Measurements from ENCODE around the gene CFAP107.
"Not testable (repeated sequence)": the region's sequence is repeated elsewhere in the genome, so short reads cannot be mapped to it uniquely, and the experiment has no call there.

The CFAP107 gene, protein sequence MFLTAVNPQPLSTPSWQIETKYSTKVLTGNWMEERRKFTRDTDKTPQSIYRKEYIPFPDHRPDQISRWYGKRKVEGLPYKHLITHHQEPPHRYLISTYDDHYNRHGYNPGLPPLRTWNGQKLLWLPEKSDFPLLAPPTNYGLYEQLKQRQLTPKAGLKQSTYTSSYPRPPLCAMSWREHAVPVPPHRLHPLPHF

DNA sequence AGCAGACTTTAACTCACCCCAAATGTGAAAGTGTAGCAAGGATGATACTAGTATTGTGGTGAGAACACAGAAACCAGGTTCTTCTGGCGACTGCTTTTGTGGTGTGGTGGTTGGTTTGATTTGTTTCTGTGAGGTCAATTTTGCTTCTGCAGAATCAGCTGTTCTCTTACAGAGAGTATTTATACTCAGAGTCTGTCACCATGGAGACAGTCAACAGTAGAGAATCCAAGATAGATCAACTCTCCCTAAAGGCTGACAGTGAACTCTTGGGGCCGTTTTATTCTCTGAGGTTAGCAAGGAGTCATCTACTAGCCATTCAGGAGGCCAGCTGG lies at the start of gene CFAP107:
Gene CFAP107 (plus strand): TSS at position 209 of the 332 bp plus-strand sequence. CDS start 231 bp downstream, outside the sequence.
- DNase-seq, result no peak

DNA sequence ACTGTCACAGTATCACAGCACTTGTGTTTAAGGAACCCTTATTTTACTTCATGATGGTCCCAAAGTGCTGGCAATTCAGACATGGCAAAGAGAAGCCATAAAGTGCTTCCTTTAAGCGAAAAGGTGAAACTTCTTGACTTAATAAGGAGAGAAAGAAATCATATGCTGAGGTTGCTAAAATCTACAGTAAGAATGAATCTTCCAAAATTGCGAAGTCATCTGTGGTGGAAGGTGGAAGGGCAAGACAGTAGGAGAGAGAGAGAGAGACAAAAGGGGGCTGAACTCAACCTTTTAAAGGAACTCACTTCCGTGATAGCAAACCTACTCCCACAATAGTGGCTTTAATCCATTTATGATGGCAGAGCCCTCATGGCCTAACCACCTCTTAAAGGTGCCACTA lies 49.3 kb upstream of the CFAP107 start:
- no peak for DNase-seq

DNA sequence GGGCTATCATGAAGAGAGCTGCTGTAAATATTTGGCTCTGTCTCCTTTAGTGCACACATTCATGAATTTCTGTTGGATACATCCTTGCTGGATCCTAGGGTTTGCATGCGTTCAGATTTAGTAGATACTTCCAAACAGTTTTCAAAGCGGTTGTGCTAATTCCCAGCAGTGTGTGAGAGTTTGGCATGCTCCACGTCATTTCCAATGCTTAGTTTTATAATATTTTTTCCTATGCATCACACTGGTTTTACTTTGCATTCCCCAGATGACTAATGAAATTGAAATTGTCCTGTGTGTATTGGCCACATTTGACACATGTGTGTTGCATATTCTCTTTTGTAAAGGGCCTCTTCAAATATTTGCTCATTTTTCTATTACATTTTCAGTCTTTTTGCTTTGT lies 48.6 kb upstream of the CFAP107 start:
- DNase-seq, result no peak

- DNase-seq, result no peak
These were observed 42.1 kb upstream of the CFAP107 start for GRCh38 chr1:12703821-12704451.

GRCh38 chr1:12706061-12706460 lies 39.9 kb upstream of the CFAP107 start:
- no peak for DNase-seq

DNA sequence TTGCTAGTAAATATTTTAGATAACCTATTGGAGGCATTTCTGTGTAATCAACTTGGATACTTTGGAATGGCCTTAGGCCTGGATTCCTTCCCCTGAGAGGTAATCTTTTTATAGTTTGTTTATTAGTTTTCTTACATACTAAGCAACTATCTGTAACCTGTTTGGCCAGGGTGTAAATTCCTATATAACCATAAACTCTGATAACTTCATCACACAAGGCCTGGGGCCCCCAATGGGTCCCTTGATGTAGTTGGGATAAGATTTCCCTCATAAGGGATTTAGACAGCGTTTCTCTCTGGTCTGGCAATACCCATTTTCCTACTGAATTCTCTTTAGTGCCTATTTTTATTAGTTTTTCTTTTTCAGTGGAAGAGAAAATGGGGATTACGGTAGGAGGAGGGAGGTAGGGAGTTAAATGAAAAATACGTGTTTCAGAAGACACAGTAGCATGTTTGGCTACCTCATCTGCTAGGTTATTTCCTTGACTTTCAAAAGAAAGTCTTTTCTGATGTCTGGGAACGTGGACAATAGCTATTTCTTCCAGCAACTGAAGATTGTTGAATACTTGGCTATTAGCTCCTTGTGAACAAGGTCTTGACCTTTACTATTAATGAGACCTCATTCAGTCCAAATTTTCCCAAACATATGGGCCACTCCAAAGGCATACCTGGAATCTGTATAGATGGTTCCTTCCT lies 37.5 kb upstream of the CFAP107 start:
- no peak for DNase-seq

DNA sequence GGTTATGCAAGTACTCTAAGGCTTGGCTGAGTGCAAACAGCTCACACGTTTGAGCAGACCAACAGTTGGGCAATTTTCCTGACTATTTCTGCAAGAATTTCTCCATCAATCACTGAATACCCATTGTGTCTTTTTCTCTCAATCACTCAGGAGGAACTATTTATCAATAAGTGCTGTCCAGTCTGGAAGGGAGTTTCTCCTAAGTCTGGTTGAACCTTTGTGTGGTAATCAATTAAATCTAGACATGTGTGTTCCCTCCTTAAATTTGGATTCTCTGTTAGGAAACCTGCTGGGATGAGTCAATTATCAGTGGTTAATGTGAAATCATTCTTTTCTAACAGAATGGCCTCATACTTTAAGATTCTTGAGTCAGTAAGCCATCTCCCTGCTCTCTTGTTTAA lies 36.9 kb upstream of the CFAP107 start:
- DNase-seq, result no peak

- no peak for DNase-seq
These were observed 36.3 kb upstream of the CFAP107 start for GRCh38 chr1:12709696-12710095.

GRCh38 chr1:12711536-12711935 lies 34.5 kb upstream of the CFAP107 start:
- no peak for DNase-seq

DNA sequence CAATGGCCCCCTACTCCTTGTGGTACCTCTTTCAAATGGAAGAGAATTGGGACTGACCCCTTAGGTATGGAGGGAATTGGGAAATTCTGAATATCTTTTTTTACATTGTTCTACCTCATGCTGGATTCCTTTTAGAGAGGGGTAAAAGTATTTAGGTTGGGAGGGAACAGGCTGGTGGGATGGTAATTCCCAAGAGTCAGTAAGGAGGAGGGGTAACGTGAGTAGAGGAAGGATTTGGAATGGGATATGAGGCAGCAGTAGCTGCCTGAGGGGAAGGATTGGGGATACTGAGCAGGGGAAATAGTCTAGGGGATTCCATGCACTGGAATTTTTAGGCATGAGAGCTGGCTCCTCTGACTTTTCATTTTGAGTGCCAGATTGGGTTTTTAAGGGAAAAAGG lies 33.9 kb upstream of the CFAP107 start:
- no peak for DNase-seq

- no peak for DNase-seq
These were observed 33.1 kb upstream of the CFAP107 start for GRCh38 chr1:12712929-12713328.

DNA sequence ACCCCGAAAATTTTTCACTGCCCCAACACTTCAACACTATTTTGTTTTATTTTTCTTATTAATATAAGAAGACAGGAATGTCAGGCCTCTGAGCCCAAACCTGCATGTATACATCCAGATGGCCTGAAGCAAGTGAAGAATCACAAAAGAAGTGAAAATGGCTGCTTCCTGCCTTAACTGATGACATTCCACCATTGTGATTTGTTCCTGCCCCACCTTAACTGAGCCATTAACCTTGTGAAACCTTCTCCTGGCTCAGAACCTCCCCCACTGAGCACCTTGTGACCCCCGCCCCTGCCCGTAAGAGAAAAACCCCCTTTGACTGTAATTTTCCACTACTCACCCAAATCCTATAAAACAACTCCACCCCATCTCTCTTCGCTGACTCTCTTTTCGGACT lies 32.3 kb upstream of the CFAP107 start:
- DNase-seq, result not testable (repeated sequence)

DNA sequence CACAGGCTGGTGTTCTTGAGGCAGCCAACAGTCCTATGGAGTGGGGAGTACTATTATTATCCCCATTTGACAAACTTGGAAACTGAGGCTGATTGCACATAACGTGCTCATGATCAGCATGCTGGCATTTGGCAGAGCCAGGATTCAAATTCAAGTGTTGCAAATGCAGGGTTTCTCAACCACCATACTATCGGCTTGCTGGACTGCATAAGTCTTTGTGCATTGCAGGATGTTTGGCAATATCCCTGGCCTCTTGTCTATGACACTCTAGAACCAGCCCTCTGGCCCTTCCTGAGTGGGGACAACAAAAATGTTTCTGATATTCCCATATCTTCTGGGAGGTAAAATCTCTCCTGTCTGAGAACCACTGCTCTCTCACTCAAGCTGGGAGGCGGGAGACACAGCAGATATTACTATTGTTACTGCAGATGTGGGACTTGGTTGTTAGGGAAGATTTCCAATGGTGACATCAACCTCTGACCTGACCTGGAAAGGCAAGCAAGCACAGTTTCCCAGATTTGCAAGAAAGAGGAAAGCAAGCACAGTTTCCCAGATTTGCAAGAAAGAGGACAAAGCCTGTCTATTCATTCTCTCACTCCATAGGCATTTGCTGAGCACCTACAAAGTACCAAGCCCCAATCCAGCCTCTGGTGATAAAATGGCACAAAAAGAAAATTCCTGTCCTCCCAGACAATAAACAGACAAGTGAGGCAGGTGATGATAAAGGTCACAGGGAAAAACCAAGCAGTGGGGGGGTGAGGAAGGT lies 31.1 kb upstream of the CFAP107 start:
- DNase-seq, result no peak

DNA sequence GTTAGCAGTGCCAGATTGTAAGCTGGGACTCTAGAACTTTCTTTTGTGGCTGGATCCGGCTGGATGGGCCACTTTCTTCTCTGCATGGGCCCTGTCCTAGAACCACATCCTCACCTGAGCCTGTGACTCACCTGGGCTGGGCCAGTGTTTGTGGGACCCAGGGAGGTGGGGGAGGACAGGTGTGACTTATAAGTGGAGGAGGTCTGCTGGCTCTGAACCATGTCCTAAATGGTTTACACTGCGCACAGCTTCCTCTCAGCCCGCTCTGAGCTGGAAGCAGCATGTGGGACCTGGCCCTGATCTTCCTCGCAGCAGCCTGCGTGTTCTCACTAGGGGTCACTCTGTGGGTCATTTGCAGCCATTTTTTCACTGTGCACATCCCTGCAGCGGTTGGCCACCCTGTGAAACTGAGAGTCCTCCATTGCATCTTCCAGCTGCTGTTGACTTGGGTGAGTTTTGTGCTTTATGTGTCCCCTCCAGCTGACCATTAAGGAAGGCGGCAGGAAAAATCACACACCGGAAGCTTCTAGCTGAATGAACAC lies 30.0 kb upstream of the CFAP107 start, which contains the start of gene AADACL3:
Gene AADACL3 (plus strand): TSS at position 215 of the 542 bp plus-strand sequence. CDS start 67 bp downstream, at position 282.
- no peak for DNase-seq

GRCh38 chr1:12717301-12717838 lies 28.6 kb upstream of the CFAP107 start:
- DNase-seq, result no peak

GRCh38 chr1:12722626-12723025 lies 23.4 kb upstream of the CFAP107 start:
- DNase-seq, result no peak

GRCh38 chr1:12728391-12728790 lies 17.6 kb upstream of the CFAP107 start:
- no peak for DNase-seq

DNA sequence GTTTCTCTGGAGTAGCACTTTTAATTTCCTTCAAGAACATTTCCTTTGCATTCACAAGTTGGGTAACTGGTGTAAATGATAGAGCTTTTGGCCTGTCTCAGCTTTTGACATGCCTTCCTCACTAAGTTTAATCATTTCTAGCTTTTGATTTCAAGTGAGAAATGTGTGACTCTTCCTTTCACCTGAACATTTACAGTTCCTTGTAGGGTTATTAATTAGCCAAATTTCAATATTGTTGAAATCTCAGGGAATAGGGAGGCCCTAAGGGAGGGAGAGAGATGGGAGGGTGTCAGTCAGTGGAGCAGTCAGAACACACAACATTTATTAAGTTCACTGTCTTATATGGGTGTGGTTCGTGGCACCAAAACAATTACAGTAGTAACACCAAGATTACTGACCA lies 15.8 kb upstream of the CFAP107 start:
- no peak for DNase-seq

- not testable (repeated sequence) for DNase-seq
These were observed 14.9 kb upstream of the CFAP107 start for GRCh38 chr1:12731084-12731483.

DNA sequence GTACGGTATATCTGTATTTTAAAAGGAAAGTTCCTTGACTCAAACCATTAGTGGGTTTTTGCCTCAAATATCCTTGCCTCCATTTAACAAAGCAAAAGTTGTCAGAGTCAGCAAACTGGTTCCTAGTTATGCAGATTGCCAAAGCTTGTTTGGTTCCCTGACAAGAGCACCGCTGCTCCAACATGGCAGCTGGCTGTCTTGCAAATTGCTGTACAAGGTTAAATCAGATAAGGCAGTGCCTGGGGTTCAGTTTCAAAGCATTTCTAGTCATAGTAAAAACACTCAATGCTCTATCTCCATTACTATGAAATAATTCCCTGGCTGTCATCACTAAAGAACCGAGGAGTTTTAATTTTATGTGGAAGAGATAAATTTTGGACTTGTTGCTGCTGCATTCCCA lies 11.3 kb upstream of the CFAP107 start:
- no peak for DNase-seq

DNA sequence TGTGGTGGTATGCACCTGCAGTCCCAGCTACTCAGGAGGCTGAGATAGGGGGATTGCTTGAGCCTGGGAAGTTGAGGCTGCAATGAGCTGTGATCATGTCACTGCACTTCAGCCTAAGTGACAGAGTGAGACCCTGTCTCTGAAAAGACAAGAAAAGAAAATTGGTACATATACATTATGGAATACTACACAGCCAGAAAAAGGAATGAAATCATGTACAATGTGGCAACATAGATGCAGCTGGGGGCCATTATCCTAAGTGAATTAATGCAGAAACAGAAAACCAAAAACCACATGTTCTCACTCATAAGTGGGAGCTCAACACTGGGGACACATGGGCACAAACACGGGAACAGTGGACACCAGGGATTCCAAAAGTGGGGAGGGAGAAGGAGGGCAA lies 7.1 kb upstream of the CFAP107 start:
- DNase-seq, result no peak

DNA sequence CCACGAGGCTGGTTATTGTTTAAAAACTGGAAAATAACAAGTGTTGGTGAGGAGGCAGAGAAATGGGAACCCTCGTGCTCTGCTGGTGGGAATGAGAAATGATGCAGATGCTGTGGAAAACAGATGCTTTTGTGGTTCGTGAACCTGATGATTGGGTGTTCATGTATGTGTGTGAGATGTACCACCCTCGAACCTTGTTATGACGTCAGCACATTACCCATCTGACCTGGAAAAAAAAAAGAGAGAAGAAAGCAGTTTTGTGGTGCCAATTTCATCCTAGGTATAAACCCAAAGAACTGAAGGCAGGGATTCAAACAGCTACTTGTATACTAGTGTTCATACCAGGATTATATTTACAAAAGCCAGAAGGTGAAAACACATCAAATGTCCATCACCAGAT lies 6.4 kb upstream of the CFAP107 start:
- no peak for DNase-seq

- DNase-seq, result no peak
These were observed 4.1 kb upstream of the CFAP107 start for GRCh38 chr1:12741946-12742345.

Measured in SHP77 treated with DMSO at 0.1 percent for 48 hours (cell line).